ENCODE results near the gene ARPC2. TPM values are rescaled to one million over a fixed set of nuclear protein-coding genes. Genes with fewer than 3 reads are reported as not detected.

ARPC2 gene
- total RNA-seq, 1 donor from 2014 or later, result 51.4 TPM

Other genes with a start within 250 kb of the ARPC2 start
- gene TNS1, start 214.2 kb upstream of the ARPC2 start, total RNA-seq, result 102 TPM
- gene RUFY4, start 147.9 kb upstream of the ARPC2 start, total RNA-seq, result not detected
- gene CXCR2, start 91.2 kb upstream of the ARPC2 start, total RNA-seq, result 0.45 TPM
- gene CXCR1, start 50.2 kb upstream of the ARPC2 start, total RNA-seq, result 0.30 TPM
- gene GPBAR1, start 43.8 kb downstream of the ARPC2 start, total RNA-seq, result 1.3 TPM
- 43.9 TPM for gene AAMP, start 52.9 kb downstream of the ARPC2 start, total RNA-seq
- gene PNKD, start 53.3 kb downstream of the ARPC2 start, total RNA-seq, result 102 TPM
- 117 TPM for gene TMBIM1, start 75.3 kb downstream of the ARPC2 start, total RNA-seq
- gene CATIP, start 139.7 kb downstream of the ARPC2 start, total RNA-seq, result not detected
- gene SLC11A1, start 165.1 kb downstream of the ARPC2 start, total RNA-seq, result 3.3 TPM
- 105 TPM for gene CTDSP1, start 182.7 kb downstream of the ARPC2 start, total RNA-seq
- gene VIL1, start 201.9 kb downstream of the ARPC2 start, total RNA-seq, result 2.6 TPM

Data from left lobe of liver (tissue), 1 donor.